GM12874 (cell line): ENCODE data around the gene SAMD4B.

ENCODE experiments used
- CTCF ChIP-seq: IDR thresholded peaks from 2 replicates; pipeline ENCODE4 v1.5.1; 2011; ENCODE audit warnings: low read depth, mild to moderate bottlenecking, control low read depth, low read length, moderate library complexity; ENCODE audit not compliant: insufficient read depth

The SAMD4B gene

DNA sequence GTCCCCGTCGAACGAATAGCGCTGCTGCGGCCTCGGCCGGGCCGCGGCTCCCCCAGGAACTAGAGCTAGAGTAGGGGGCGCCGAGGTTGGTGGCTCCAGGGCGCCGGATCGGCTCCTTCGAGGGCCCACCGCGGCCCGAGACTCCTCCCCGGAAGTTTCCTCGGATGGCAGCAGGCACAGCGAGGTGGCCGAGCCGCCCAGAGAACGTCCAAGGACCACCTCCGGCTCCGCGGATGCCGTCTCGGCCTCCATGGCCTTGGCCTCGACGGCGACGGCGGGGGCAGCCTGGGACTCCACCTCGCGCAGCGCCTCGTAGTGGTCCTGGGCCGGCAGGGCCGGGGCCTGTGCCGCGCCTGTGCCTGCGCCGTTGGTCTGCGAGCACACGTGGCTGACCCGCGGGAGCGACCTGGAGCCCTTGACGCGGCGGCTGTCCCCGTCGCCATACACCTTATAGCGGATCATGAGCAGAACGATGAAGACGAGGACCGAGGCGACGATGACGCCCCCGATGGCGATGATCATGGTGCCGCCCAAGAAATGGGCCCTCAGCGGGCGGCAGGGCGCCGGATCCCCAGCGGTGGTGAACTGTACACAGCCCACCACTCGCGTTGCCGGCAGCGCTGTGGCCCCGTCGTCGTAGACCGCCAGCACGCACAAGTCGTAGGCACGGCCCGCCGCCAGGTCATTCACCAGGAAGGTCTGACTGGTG lies 34.2 kb upstream of the SAMD4B start:
- no peak for TF ChIP-seq CTCF

DNA sequence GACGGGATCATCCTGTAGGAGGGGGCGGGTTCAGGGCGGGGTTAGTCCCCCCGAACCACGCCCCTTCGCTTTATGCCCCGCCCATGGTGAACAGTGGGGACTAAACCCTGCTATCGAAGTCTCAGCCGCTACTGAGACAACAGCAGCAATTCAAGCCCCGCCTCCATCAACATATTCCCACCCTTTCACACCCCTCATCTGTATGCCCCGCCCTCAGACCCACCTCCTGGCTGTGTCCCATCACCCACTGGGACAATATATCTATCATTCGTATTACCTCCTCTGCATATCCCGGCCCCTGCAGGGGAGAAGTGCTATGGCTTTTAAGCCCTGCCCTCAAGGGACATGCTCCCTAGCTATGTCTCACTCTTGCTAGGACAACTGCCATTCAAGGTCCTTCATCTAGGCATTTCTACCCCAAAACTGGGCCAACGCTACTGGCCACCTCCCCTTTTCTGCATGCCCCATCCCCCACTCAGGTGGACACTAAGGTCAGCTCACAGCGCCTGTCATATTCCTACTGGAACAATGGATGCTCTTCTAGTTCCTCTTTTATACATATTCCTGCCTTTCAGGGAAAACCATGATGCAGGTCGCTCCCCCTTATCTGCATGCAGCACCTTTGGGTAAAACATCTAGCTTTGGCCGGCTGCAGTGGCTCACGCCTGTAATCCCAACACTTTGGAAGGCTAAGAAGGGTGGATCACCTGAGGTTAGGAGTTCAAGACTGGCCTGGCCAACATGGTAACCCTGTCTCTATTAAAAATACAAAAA lies 33.5 kb upstream of the SAMD4B start:
- no peak for TF ChIP-seq CTCF

- TF ChIP-seq CTCF, result no peak
Observed at GRCh38 chr19:39310558-39311311, 31.5 kb upstream of the SAMD4B start.

GRCh38 chr19:39314016-39314728 lies 28.0 kb upstream of the SAMD4B start:
- TF ChIP-seq CTCF, result no peak

GRCh38 chr19:39315933-39316332 lies 26.3 kb upstream of the SAMD4B start:
- TF ChIP-seq CTCF, result no peak

GRCh38 chr19:39316627-39317321 lies 25.4 kb upstream of the SAMD4B start:
- no peak for TF ChIP-seq CTCF
